ENCODE results near the gene HMG20B. TPM values are rescaled to one million over a fixed set of nuclear protein-coding genes. Genes with fewer than 3 reads are reported as not detected.

The HMG20B gene
- total RNA-seq, 4 donors from 2014 or later = 31.4 to 61.1 (median 36.6) TPM

GRCh38 chr19:3612901-3613741, 40.4 kb downstream of the HMG20B start:
- no peak overlapping the region for H3K27ac ChIP-seq
- ATAC-seq = no peak
- peaks cover 3 to 40% of the 10 kb centered on the region in 2 donors for H3K36me3 ChIP-seq
- H3K4me3 ChIP-seq = no peak overlapping the region
- intact Hi-C loops (cut with DNase I; ENCODE audit: low total_unique reads) = no loop called here
- DNase-seq = no peak
- TF ChIP-seq CTCF (IDR thresholded peaks at IDR 0.05 in 4 of 5, conservative IDR thresholded peaks at IDR 0.05 in 1 of 5) (no peak), POLR2A (IDR thresholded peaks at IDR 0.05) (no peak)
- in situ Hi-C loops (cut with MboI; ENCODE audit: low sequenced_read_pairs in 4 of 4) = no loop called here
- peaks cover 6 to 10% of the 10 kb centered on the region in 2 donors for H3K4me1 ChIP-seq
- H3K9me3 ChIP-seq = no peaks in the 10 kb centered on the region
- H3K27me3 ChIP-seq = no peaks in the 10 kb centered on the region

- no peaks in the 10 kb centered on the region for H3K9me3 ChIP-seq
- no peaks in the 10 kb centered on the region for H3K27me3 ChIP-seq
- intact Hi-C loops (cut with DNase I; ENCODE audit: low total_unique reads) = no loop called here
- ATAC-seq = no peak
- no peak overlapping the region for H3K27ac ChIP-seq
- DNase-seq = no peak
- H3K4me3 ChIP-seq = no peak overlapping the region
- TF ChIP-seq POLR2A (IDR thresholded peaks at IDR 0.05) = no peak
- no peak for TF ChIP-seq CTCF (IDR thresholded peaks at IDR 0.05 in 4 of 5, conservative IDR thresholded peaks at IDR 0.05 in 1 of 5)
- in situ Hi-C loops (cut with MboI; ENCODE audit: low sequenced_read_pairs in 4 of 4) = no loop called here
- H3K36me3 ChIP-seq = peaks cover 3 to 40% of the 10 kb centered on the region in 2 donors
- peaks cover 2 to 6% of the 10 kb centered on the region in 2 donors for H3K4me1 ChIP-seq
Observed at GRCh38 chr19:3613818-3614661, 41.3 kb downstream of the HMG20B start.

GRCh38 chr19:3614858-3615505, 42.2 kb downstream of the HMG20B start:
- no peaks in the 10 kb centered on the region for H3K27me3 ChIP-seq
- peaks cover 3 to 40% of the 10 kb centered on the region in 2 donors for H3K36me3 ChIP-seq
- H3K27ac ChIP-seq = no peak overlapping the region
- TF ChIP-seq POLR2A (IDR thresholded peaks at IDR 0.05) (no peak), CTCF (IDR thresholded peaks at IDR 0.05 in 4 of 5, conservative IDR thresholded peaks at IDR 0.05 in 1 of 5) (no peak)
- ATAC-seq = no peak
- no peaks in the 10 kb centered on the region for H3K9me3 ChIP-seq
- intact Hi-C loops (cut with DNase I; ENCODE audit: low total_unique reads) (loop anchor here (5.0 kb wide), 1 partner anchor 313 kb away; no protein-coding TSS in a partner anchor), in situ Hi-C loops (cut with MboI; ENCODE audit: low sequenced_read_pairs in 4 of 4) (no loop called here)
- no peak for DNase-seq
- no peak overlapping the region for H3K4me3 ChIP-seq
- H3K4me1 ChIP-seq = peaks cover 0 to 4% of the 10 kb centered on the region in 2 donors

- intact Hi-C loops (cut with DNase I; ENCODE audit: low total_unique reads) = loop anchor here (5.0 kb wide), 1 partner anchor 313 kb away; no protein-coding TSS in a partner anchor
- Histone ChIP-seq H3K4me1 (peaks cover 0 to 4% of the 10 kb centered on the region in 2 donors), H3K36me3 (peaks cover 3 to 36% of the 10 kb centered on the region in 2 donors), H3K4me3 (no peak overlapping the region), H3K9me3 (no peaks in the 10 kb centered on the region), H3K27me3 (no peaks in the 10 kb centered on the region), H3K27ac (no peak overlapping the region)
- no peak for TF ChIP-seq CTCF (IDR thresholded peaks at IDR 0.05 in 4 of 5, conservative IDR thresholded peaks at IDR 0.05 in 1 of 5)
- TF ChIP-seq POLR2A (IDR thresholded peaks at IDR 0.05) = no peak
- in situ Hi-C loops (cut with MboI; ENCODE audit: low sequenced_read_pairs in 4 of 4) = no loop called here
- no peak for DNase-seq
- ATAC-seq = no peak
Observed at GRCh38 chr19:3615524-3616135, 42.9 kb downstream of the HMG20B start.
